IMR-90 (cell line): ENCODE measurements around the gene KCNJ6.

Experiments
- MAFK ChIP-seq: IDR thresholded peaks from 2 replicates; pipeline ENCODE4 v1.6.1; 2012; ENCODE audit warnings: low read depth, low read length, improper control_type of control experiment
- MXI1 ChIP-seq: IDR thresholded peaks from 2 replicates; pipeline ENCODE4 v1.6.1; 2012; ENCODE audit warnings: low read depth, mild to moderate bottlenecking, low read length, moderate library complexity, borderline replicate concordance
- POLR2A ChIP-seq: IDR thresholded peaks from 2 replicates; pipeline ENCODE4 v1.6.1; 2012; ENCODE audit warnings: mild to moderate bottlenecking, low read depth, low read length
- RAD21 ChIP-seq: IDR thresholded peaks from 2 replicates; pipeline ENCODE4 v1.6.1; 2012; ENCODE audit warnings: low read length, improper control_type of control experiment
- SMC3 ChIP-seq: fragments of 150-350 bp; IDR thresholded peaks from 2 replicates; pipeline ENCODE4 v1.6.1; 2016; ENCODE audit warnings: low read depth, mild to moderate bottlenecking, antibody characterized with exemption, low read length, moderate library complexity
- TF ChIP-seq, protein P1 (sequence below): conservative IDR thresholded peaks from 2 replicates; pipeline ENCODE4 v1.5.1; 2012; ENCODE audit warnings: mild to moderate bottlenecking, low read depth, low read length, improper control_type of control experiment
- TF ChIP-seq, protein P2 (sequence below): fragments of 150-350 bp; IDR thresholded peaks from 2 replicates; pipeline ENCODE4 v1.6.1; 2016; ENCODE audit warnings: low read depth, mild to moderate bottlenecking, low read length, moderate library complexity, borderline replicate concordance
- TF ChIP-seq, protein P3 (sequence below): fragments of 150-350 bp; IDR thresholded peaks from 2 replicates; pipeline ENCODE4 v1.6.1; 2017; ENCODE audit warnings: mild to moderate bottlenecking, antibody characterized with exemption, low read length, low read depth

DNA sequence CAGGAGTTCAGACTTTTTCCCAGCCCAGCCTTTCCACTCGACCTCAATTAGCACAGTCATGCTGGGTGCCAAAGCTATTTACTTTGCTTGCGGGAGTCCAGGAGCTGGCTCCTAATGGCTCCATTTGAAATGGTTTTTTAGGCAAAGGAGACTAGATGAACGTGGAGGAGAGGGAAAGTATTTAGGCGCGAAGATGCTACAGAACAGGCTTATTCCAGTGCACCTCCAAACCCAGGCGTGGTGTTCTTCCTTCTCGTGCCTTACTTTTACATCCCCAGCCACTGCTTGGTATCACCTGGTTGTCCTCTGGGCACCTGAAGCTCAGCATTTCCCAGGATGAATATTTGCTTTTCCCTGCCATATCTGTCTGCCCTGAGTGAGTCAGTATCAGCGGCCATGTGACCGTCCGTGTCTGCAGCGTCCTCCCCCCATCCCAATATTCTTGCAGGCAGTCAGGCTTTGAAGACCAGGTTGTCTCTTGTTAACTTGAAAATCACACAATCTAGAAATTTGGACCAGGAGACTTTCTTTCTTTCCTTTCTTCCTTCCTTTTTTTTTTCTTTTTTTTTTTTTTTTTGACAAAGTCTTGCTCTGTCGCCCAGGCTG is 351.2 kb downstream of the KCNJ6 start:
- TF ChIP-seq, protein P1, sequence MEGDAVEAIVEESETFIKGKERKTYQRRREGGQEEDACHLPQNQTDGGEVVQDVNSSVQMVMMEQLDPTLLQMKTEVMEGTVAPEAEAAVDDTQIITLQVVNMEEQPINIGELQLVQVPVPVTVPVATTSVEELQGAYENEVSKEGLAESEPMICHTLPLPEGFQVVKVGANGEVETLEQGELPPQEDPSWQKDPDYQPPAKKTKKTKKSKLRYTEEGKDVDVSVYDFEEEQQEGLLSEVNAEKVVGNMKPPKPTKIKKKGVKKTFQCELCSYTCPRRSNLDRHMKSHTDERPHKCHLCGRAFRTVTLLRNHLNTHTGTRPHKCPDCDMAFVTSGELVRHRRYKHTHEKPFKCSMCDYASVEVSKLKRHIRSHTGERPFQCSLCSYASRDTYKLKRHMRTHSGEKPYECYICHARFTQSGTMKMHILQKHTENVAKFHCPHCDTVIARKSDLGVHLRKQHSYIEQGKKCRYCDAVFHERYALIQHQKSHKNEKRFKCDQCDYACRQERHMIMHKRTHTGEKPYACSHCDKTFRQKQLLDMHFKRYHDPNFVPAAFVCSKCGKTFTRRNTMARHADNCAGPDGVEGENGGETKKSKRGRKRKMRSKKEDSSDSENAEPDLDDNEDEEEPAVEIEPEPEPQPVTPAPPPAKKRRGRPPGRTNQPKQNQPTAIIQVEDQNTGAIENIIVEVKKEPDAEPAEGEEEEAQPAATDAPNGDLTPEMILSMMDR = no peak
- TF ChIP-seq POLR2A (no peak), MXI1 (no peak), SMC3 (no peak), MAFK (no peak), RAD21 (no peak)
- TF ChIP-seq, protein P2, sequence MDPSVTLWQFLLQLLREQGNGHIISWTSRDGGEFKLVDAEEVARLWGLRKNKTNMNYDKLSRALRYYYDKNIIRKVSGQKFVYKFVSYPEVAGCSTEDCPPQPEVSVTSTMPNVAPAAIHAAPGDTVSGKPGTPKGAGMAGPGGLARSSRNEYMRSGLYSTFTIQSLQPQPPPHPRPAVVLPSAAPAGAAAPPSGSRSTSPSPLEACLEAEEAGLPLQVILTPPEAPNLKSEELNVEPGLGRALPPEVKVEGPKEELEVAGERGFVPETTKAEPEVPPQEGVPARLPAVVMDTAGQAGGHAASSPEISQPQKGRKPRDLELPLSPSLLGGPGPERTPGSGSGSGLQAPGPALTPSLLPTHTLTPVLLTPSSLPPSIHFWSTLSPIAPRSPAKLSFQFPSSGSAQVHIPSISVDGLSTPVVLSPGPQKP = no peak
- TF ChIP-seq, protein P3, sequence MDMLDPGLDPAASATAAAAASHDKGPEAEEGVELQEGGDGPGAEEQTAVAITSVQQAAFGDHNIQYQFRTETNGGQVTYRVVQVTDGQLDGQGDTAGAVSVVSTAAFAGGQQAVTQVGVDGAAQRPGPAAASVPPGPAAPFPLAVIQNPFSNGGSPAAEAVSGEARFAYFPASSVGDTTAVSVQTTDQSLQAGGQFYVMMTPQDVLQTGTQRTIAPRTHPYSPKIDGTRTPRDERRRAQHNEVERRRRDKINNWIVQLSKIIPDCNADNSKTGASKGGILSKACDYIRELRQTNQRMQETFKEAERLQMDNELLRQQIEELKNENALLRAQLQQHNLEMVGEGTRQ = peak; percentile 81
